Measurements from ENCODE around the gene CAPN12.
A peak's percentile ranks its signal among the peaks of the same experiment; 100 is the strongest.
"Not testable (repeated sequence)": the region's sequence is repeated elsewhere in the genome, so short reads cannot be mapped to it uniquely, and the experiment has no call there.

CAPN12 gene

DNA sequence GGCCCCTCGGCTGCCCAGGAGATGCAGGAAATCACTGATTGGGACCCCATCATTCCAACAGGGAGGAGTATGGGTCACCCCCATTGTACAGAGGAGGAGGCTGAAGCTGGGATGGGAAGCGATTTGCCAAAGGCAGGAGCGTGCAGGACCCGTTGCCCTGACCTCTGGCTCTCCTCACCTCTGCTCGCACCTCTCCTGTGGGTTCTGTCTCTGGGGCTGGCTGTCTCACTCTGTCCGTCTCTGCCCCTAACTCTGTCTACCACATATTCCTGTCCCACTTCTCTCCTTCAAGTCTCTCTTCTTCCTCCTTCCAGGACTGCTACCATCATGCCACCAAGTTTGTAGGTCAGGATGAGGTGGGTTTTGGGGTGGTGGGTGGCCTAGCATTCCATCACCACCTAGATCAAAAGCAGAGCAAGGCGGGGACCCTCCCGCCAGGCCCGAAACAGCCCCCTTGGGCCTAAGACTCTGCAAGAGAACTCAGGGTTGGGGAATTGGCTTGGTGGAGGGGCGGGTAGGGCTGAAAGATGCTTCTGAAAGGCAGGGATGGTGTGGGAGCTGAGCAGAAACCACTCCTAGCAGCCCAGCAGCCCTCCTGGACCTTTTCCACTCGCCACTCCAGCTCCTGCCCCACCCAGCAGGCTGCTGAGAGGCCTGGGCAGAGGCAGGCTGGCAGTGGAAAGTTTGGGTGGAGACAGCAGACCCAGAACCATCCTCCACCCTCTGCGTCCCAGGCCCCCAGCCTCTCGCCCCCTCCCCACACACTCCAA, 30.1 kb upstream of the CAPN12 start:
- H3K27ac ChIP-seq (replicated peaks) = no peak overlapping the region
- H3K4me3 ChIP-seq (replicated peaks; ENCODE audit: insufficient read depth, low read length) = no peak overlapping the region
- no peaks in the 10 kb centered on the region for H3K27me3 ChIP-seq (ENCODE audit: insufficient read depth, poor library complexity, severe bottlenecking)
- no peak for TF ChIP-seq POLR2AphosphoS5 (IDR thresholded peaks at IDR 0.05; ENCODE audit: low read depth)
- TF ChIP-seq, protein P1, sequence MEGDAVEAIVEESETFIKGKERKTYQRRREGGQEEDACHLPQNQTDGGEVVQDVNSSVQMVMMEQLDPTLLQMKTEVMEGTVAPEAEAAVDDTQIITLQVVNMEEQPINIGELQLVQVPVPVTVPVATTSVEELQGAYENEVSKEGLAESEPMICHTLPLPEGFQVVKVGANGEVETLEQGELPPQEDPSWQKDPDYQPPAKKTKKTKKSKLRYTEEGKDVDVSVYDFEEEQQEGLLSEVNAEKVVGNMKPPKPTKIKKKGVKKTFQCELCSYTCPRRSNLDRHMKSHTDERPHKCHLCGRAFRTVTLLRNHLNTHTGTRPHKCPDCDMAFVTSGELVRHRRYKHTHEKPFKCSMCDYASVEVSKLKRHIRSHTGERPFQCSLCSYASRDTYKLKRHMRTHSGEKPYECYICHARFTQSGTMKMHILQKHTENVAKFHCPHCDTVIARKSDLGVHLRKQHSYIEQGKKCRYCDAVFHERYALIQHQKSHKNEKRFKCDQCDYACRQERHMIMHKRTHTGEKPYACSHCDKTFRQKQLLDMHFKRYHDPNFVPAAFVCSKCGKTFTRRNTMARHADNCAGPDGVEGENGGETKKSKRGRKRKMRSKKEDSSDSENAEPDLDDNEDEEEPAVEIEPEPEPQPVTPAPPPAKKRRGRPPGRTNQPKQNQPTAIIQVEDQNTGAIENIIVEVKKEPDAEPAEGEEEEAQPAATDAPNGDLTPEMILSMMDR (IDR thresholded peaks at IDR 0.05; ENCODE audit: insufficient read depth, low read length) = no peak
- TF ChIP-seq GABPA (IDR thresholded peaks at IDR 0.05; ENCODE audit: low read depth) = no peak
- DNase-seq (ENCODE audit: low read depth in 1 of 2, low spot score in 1 of 2) = no peak

DNA sequence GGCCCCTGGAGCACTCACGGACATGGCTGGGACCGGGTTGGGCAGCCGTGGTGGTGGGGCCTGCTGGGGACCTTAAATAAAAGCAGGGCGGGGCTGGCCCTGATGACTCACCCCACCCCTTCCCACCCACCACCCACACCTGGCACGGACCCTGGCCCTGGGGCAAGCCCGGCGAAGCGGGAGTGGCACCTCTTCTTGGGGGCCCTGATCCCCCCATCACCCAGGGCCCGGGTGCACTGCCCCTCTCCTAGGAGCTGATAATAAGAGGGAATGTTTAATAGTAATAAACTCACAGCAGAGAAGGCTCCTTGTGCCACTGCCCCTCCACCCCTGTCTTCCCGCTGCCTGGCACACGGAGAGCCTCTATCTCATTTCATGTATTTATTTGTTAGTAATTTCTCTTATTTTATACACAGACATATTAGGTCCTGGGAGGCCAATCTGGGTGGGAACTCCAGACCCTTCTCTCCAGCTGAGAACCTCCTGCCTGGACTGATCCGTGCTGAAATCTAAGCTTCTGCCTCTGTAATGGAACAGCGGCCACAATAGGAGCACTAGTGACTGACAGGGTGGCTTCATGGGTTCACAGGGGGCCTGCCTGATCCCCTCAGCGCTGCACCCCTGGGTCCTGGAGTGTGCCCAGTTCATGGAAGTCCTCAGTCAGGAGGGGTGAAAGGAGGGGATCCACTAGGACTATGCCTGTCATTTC, 29.3 kb upstream of the CAPN12 start, which contains the start of gene LGALS7:
Gene LGALS7 (minus strand): TSS at position 49 of the 709 bp plus-strand sequence. CDS start 25 bp downstream, at position 24.
- no peak within 1 kb of the TSS for H3K4me3 ChIP-seq (replicated peaks; ENCODE audit: insufficient read depth, low read length)
- DNase-seq (ENCODE audit: low read depth in 1 of 2, low spot score in 1 of 2) = no peak
- H3K27me3 ChIP-seq (ENCODE audit: insufficient read depth, poor library complexity, severe bottlenecking) = no peaks in the 10 kb centered on the region
- TF ChIP-seq SPI1 (IDR thresholded peaks at IDR 0.05; ENCODE audit: borderline replicate concordance, low read depth) (no peak), POLR2AphosphoS5 (IDR thresholded peaks at IDR 0.05; ENCODE audit: low read depth) (no peak), GABPA (IDR thresholded peaks at IDR 0.05; ENCODE audit: low read depth) (no peak)
- TF ChIP-seq, protein P1 (IDR thresholded peaks at IDR 0.05; ENCODE audit: insufficient read depth, low read length) = no peak
- TF ChIP-seq, protein P2, sequence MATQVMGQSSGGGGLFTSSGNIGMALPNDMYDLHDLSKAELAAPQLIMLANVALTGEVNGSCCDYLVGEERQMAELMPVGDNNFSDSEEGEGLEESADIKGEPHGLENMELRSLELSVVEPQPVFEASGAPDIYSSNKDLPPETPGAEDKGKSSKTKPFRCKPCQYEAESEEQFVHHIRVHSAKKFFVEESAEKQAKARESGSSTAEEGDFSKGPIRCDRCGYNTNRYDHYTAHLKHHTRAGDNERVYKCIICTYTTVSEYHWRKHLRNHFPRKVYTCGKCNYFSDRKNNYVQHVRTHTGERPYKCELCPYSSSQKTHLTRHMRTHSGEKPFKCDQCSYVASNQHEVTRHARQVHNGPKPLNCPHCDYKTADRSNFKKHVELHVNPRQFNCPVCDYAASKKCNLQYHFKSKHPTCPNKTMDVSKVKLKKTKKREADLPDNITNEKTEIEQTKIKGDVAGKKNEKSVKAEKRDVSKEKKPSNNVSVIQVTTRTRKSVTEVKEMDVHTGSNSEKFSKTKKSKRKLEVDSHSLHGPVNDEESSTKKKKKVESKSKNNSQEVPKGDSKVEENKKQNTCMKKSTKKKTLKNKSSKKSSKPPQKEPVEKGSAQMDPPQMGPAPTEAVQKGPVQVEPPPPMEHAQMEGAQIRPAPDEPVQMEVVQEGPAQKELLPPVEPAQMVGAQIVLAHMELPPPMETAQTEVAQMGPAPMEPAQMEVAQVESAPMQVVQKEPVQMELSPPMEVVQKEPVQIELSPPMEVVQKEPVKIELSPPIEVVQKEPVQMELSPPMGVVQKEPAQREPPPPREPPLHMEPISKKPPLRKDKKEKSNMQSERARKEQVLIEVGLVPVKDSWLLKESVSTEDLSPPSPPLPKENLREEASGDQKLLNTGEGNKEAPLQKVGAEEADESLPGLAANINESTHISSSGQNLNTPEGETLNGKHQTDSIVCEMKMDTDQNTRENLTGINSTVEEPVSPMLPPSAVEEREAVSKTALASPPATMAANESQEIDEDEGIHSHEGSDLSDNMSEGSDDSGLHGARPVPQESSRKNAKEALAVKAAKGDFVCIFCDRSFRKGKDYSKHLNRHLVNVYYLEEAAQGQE (IDR thresholded peaks at IDR 0.05; ENCODE audit: insufficient replicate concordance, low read depth) = no peak
- H3K27ac ChIP-seq (replicated peaks) = no peak within 1 kb of the TSS

DNA sequence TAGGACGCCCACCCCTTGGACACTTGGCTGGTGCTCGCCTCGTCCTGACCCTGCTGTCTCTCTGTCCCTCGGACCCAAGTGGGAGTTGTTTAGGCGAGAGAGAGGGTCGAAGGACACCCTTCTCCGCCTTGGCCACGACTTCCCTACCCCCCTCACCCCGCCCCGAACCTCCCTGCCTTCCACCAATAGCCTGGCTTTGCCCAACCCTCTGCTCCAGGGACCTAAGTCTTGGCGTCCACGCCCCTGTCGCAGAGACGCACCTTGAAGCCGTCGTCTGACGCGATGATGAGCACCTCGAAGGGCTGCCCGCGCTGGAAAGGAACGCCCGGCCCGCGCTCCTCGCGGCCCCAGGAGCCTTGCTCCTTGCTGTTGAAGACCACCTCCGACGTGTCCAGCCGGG, 27.3 kb upstream of the CAPN12 start:
- not testable (repeated sequence) for H3K4me3 ChIP-seq (replicated peaks; ENCODE audit: insufficient read depth, low read length); H3K27ac ChIP-seq (replicated peaks); DNase-seq (ENCODE audit: low read depth in 1 of 2, low spot score in 1 of 2); H3K27me3 ChIP-seq (ENCODE audit: insufficient read depth, poor library complexity, severe bottlenecking)

DNA sequence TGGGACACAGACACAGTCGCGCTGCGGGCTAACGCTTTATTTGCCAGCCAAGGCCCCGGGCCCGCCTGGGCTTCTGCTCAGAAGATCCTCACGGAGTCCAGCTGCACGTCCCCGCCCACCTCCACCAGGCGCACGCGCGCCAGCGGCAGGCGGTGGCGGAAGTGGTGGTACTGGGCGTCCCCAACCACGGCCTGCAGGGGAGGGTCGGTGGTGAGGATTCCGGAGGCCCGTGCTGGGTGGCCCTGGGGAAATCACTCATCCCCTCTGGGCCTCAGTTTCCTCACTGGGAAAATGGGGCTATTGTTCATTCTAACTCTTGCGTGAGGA, 26.6 kb upstream of the CAPN12 start:
- not testable (repeated sequence) for H3K27me3 ChIP-seq (ENCODE audit: insufficient read depth, poor library complexity, severe bottlenecking); DNase-seq (ENCODE audit: low read depth in 1 of 2, low spot score in 1 of 2); H3K27ac ChIP-seq (replicated peaks); H3K4me3 ChIP-seq (replicated peaks; ENCODE audit: insufficient read depth, low read length)

DNA sequence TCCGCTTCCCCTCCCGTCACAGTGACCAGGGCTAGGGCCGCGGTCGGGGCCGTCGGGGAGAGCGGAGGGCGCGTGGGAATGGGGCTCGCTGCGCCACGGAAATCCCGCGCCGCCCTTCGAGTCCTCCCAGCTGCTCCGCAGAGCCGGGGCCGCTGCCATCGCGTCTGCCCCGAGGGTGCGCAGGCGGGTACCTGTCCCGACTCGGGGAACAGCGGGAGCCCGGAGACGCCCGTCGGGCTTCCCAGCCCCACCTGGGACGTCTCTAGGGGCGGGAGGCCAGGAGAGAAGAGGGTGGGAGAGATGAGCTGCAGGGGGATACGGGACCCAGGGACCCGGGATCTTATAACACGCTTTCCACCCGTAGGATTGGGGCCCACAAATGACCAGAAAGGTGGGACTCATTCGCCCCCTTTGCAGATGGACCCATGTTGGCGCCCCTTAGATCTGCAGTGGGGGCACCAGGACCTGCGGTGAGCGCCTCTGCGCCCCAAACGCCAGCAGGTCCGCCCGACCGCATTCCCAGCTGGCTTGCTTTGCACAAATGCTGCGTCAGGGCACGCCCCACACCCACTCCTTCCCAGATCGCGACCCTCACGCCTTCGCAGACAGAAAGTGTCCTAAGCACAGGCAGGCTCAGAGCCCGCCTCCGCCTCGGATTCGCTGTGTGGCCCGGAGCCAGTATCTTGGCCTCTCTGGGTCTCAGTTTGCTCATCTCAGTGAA, 26.1 kb upstream of the CAPN12 start:
- not testable (repeated sequence) for DNase-seq (ENCODE audit: low read depth in 1 of 2, low spot score in 1 of 2); H3K27ac ChIP-seq (replicated peaks); H3K27me3 ChIP-seq (ENCODE audit: insufficient read depth, poor library complexity, severe bottlenecking)
- peak overlapping the region; percentile 15; the same call in 1 of the 2 replicates for H3K4me3 ChIP-seq (replicated peaks; ENCODE audit: insufficient read depth, low read length)

All from HL-60 (cell line).